NCI-H2081 (cell line): ENCODE measurements around the gene PSME4.

Source experiments
- DNase-seq, 2 experiments: peaks; one replicate each; lab custom pipeline; 2025; lab: John Stamatoyannopoulos, UW

Gene PSME4, protein sequence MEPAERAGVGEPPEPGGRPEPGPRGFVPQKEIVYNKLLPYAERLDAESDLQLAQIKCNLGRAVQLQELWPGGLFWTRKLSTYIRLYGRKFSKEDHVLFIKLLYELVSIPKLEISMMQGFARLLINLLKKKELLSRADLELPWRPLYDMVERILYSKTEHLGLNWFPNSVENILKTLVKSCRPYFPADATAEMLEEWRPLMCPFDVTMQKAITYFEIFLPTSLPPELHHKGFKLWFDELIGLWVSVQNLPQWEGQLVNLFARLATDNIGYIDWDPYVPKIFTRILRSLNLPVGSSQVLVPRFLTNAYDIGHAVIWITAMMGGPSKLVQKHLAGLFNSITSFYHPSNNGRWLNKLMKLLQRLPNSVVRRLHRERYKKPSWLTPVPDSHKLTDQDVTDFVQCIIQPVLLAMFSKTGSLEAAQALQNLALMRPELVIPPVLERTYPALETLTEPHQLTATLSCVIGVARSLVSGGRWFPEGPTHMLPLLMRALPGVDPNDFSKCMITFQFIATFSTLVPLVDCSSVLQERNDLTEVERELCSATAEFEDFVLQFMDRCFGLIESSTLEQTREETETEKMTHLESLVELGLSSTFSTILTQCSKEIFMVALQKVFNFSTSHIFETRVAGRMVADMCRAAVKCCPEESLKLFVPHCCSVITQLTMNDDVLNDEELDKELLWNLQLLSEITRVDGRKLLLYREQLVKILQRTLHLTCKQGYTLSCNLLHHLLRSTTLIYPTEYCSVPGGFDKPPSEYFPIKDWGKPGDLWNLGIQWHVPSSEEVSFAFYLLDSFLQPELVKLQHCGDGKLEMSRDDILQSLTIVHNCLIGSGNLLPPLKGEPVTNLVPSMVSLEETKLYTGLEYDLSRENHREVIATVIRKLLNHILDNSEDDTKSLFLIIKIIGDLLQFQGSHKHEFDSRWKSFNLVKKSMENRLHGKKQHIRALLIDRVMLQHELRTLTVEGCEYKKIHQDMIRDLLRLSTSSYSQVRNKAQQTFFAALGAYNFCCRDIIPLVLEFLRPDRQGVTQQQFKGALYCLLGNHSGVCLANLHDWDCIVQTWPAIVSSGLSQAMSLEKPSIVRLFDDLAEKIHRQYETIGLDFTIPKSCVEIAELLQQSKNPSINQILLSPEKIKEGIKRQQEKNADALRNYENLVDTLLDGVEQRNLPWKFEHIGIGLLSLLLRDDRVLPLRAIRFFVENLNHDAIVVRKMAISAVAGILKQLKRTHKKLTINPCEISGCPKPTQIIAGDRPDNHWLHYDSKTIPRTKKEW (N-terminal part only)

DNA sequence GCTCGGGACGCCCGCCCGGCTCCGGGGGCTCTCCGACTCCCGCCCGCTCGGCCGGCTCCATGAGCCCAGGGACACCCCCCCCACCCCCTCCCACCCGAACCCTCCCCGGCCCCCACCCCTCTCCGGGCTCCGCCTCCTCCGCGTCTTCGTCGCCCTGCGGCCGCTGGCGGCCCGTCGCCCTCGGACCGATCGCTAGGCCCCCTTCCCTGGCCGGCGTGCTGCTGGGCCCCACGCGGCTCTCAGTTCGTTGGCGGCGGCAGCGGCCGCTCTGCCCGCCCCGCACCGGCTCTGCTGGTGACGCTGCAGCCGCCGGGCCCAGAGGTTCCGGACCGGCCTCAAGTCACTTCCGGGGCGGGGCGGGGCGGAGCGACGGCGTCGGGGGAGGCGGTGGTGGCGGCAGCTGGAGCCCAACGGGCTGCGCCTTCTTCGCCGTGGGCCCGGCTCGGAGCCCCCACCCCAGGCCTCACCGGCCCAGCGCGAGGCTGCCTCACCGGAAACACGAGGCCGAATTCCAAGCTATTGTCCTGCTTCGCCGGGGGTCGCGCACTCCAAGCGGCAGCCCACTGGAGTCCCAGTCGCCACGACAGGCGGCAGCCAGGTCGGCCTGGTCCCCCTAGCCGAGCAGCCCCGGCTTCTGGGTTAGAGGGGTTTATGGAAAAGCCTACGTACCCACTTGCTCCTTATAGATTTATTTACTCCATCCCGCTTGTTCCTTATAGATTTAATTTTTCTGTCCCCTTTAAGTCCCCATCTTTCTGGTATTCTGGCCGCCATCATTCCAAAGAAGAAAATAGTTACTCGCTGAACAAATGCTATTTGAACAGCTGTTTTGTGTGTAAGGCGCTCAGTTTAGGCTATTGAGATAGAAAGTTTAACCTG lies at the start of gene PSME4:
Gene PSME4, minus strand, starts transcription at position 270 of the 879 bp plus-strand sequence. Its CDS starts 209 bp downstream, at position 61.
- DNase-seq: peak; percentile 92 to 93

DNA sequence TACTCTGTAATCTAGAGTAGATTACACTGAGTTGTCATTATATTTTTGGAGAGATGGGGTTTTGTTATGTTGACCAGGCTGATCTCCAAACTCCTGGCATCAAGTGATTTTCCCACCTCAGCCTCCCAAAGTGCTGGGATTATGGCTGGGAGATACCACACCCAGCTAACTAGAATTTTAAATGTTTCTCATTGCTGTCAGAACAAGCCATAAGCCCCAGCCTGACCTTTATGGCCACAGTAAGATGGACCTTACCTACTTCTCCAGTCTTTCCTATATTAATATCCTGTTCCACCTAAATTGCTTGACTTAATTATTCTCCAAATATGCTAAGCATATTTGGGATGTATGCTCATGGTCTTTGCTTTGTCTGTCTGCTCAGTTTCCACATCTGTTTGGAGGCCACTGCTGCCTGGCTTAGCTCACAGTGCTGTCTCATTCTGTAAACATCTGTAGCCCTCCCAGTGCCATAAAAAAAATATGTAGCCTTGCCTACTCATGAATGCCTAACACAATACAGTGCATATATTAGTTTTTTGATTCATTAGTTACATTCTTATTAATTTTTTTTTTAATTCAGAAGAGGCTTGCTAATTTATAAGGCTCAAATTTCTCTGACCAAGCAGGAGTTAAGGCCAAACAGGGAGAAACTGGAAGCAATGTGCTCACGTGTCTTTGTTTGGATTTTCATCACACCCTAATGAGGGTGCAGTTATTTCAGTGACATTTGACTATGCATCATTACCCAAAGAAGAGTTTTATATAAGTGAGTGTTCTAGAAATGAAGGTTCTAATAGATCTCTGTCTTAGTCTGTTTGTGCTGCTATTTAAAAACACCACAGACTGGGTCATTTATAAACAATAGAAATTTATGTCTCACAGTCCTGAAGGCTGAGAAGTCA lies 45.3 kb upstream of the PSME4 start:
- no peak for DNase-seq

DNA sequence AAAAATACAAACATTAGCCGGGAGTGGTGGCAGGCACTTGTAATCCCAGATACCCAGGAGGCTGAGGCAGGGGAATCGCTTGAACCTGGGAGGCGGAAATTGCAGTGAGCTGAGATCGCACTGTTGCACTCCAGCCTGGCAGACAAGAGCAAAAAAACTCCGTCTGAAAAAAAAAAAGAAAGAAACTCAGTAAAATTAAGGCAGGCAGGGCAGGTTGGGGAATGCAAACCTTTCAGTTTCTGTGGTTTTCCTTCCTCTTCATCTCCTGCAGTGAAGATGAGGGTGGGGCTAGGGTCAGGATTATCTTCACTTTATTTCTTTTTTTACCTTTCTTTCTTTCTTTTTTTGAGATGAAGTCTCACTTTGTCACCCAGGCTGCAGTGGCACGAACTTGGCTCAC lies 43.2 kb upstream of the PSME4 start:
- no peak for DNase-seq

DNA sequence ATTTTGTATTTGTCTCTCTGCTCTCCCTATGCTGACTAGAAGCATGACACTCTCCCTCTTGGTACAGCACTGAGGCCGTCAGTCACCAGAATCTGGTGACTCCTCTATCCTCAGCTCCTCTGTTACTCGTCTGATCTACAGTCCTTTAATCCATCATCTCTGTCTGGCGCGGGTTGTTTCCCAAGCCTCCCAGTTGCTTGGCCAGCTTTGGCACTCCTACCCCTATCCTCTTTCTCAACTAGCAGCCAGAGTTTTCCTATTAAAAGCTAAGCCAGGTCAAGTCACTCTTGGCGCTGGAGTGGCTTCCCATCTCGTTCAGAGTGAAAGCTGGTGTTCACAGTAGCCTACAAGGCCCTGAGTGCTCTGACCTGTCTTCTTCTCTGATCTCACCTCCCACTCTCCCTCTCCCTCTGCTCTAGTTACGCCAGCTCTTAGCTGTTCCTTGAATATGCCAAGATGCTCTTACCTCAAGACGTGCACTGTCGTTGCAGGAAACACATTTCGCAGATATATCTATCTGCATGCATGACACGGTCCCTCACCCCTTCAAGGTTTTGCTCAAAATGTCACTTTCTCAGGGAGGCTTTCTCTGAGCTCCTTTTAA lies 41.8 kb upstream of the PSME4 start:
- no peak for DNase-seq

DNA sequence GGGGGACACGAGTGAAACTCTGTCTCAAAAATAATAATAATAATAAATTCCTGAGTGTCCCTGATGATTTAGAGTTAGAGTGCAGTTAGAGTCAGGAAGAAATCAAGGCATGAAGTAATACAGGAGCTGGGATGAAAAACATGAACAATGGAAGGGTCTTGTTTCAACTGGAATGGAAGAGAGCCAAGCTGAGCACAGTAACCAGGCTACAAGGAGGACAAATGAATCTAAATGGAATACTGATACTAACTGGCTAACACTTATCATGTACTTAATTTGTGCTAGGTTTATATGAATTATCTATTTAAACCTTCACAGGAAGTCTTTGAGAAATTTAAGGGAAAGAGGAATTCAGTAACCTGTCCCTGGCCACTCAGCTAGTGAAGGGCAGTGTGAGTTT lies 38.8 kb upstream of the PSME4 start:
- no peak for DNase-seq

DNA sequence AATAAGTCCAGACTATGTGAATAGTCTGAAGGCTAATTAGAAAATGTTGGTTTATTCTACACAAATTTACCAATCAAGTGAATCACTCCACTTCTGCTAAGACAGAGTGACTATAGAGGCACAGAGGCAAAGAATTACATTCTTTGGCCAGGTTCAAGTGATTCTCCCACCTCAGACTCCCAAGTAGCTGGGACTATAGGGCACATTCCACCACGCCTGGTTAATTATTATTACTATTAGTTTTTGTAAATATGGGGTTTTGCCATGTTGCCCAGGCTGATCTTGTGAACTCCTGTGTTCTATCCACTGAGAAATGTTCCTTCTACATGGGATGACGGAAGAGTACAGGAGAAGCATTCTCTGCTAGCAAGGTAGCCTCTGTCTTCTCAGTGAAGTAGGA lies 37.6 kb upstream of the PSME4 start:
- no peak for DNase-seq

DNA sequence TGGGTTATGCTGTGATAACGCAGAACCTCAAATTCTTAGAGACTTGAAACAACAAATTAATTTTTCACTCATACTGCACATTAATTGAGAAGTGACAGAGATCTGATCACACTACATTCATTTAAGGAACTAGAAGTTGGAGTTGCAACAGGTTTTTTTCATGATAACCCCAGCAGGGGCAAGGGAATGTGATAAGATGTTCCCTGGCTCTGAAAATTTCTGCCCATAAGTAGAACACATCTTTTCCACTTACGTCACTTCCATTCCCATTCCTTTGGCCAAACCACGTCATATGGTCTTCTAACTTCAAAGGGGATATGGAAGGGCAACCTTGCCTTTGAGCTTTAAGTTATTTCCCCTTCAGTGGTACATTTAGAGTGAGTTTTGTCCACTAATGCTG lies 29.7 kb upstream of the PSME4 start:
- DNase-seq: no peak

DNA sequence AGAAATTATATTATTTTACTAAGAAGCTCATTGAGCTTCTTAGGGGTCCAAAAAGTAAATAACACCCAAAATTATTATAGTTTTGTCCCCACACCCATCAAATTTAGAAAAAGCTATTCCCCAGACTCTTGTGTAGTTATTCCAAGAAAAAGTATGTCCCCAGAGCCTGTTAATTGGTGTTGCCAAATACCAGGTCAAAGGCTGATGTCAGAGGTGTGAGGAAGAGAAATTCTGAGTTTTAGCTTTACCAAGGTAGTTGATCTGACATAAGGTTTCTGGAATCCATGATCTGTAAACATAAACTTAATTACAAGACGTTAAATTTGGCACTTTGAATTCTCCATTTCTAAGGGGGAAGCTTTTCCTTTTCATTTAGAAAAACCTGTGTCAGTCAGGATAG lies 29.3 kb upstream of the PSME4 start:
- DNase-seq: no peak

DNA sequence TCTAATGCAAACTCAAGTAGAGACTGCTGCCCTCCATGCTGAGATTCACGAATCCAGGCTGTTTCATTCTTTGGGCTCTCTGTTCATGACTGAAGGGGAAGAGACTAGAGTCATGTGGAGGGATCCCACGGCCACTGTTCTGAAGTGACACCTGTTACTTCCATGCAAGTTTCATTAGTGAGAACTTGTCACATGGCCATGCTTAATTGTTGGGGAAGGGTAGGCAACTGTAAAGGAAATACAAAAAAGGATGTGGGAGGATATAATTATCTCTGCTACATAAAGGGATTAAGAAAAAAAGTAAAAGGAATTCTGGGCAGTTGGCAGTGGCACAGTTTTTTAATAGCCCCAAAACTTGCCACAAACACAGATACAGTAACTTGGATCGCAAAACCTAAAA lies 28.0 kb upstream of the PSME4 start:
- no peak for DNase-seq

DNA sequence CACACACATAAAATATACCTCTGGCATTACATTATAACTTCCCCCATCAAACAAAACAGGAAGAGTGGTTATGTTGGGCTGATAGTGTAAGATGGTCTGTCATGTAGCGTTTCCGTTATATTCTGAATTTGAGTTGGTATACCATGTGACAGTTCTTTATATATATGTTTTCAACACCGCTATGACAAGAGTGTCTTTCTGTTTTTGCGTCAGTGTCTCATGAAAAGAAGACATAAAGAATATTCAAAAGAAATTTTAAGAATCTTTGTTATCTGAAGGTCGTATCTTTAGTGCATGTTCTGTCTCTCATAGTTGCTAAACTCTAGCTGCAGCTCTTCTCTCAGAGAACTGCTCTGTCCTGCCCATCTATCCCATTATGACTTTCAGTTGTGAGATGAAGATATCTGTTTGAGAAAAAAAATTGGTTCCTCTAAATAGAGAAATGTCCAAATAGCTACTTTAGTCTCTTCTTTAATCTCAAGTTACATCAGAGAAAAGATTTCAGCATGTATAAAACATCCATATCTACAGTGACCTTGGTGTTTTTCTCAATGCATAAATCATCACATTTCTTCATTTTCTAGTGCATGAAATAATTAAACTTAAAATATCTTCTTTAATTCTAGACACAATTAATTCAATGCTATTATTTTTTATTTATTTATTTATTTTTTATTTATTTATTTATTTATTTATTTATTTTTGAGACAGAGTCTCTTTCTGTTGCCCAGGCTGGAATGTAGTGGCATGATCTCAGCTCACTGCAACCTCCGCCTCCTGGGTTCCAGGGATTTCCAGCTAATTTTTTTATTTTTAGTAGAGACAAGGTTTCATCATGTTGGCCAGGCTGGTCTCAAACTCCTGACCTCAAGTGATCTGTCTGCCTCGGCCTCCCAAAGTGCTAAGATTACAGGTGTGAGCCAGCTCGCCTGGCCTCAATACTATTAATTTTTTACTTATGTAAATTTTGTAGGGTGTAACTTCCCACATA lies 24.3 kb upstream of the PSME4 start:
- DNase-seq: no peak

DNA sequence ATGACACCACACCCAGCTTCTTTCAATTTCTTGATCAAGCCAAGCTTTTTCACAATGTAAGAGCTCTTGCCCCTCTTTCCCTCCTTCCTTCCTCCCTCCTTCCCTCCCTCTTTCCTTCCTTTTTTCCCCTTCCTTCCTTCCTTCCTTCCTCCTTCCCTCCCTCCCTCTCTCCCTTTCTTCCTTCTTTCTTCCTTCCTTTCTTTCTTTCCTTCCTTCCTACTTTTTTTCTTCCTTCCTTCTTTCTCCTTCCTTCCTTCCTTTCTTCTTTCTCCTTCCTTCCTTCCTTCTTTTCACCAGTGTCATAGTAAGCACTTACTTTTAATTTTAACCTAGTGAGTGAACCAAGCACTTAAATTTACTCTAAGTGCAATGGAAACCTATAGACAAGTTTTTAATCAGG lies 21.2 kb upstream of the PSME4 start:
- DNase-seq: no peak

DNA sequence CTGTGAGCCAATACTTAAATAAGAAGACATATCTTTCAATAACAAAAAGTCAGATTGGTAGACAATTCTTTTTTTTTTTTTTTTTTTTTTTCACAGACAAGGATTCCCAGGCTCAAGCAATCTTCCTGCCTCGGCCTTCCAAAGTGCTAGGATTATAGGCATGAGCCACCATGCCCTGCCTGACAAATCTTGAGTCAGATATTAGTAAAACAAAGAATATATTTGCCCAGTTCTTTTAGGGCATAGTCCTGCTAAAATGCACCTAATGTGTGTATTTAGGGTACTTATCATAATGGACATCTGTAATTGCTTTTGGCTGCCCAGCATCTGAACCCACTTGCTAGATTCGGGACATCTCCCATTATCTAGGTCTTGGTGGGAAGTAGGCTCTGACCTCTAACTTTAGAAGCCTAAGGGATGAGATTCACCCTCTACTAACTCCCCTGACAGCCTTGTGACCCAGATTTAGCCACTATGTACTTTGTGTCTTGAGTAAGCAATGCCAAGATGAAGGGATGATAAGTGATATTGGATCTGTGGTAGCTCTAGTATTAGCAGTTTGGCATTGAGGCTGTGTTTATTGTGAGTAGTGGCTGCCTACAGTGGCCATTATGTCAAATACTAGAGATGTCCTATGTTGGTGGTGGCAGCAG lies 18.5 kb upstream of the PSME4 start:
- no peak for DNase-seq

DNA sequence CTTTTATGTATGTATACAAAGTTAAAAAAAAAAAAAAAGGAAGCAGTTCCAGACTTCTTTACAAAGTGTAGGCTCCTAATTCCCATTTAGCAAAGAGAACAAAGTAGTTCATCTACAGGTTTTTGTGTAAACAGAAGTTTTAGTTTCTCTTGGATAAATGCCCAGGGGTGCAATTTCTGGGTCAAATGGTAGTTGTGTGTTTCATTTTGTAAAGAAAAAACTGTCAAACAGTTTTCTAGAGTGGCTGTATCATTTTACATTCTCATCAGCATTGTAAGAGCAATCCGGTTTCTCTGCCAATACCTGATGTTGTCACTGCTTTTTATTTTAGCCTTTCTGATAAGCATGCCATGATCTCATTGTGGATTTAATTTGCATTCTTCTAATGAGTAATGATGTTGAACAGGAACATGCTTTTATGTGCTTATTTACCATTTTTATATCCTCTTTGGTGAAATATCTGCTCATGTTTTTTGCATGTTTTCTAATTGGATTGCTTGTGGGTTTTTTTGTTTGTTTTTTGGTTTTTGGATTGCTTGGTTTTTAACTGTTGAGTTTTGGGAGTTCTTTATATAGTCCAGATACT lies 16.6 kb upstream of the PSME4 start:
- peak; percentile 85 to 96 for DNase-seq

DNA sequence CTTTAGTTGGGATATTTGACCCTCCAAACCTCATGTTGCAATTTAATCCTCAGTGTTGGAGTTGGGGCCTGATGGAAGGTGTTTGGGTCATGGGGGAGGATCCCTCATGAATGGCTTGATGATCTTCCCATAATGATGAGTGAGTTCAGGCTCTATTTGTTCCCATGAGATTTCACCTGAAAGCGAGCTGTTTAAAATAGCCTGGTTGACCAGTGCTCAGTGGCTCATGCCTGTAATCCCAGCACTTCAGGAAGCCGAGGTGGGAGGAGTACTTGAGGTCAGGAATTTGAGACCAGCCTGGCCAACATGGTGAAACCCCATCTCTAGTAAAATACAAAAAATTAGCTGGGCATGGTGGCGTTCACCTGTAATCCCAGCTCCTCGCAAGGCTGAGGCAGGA lies 14.9 kb upstream of the PSME4 start:
- DNase-seq: no peak

DNA sequence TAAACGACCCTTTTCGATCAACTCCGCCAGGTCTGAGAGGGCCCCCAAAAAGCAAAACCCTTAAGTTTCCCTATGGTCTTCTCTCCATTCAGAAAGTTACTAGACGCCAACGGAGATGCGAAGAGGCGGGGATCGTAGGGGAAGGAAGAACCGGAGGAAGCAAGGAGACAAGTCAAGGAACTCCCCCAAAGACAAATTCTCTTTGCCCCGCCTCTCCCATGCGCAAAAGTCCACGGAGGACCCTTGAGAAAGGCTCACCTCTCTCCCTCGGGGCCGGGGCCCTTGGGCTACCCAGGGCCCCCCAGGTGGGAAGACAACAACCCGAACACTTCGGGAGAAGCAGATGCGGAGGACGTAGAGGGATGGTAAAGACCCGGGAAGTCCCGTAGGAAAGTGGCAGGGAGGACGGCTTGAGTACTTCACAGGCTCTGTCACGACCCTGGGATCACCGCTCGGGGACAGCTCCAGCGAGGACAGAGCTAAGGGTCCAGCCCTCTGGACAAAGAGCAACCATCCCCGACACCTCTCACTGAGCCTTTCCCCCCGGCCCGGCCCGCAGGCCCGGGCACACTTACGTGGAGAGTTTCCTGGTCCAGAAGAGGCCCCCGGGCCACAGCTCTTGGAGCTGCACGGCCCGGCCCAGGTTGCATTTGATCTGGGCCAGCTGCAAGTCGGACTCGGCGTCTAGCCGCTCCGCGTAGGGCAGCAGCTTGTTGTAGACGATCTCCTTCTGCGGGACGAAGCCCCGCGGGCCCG lies 647 bp downstream of the PSME4 start:
- peak in 1 of 2 experiments; percentile 67 for DNase-seq

DNA sequence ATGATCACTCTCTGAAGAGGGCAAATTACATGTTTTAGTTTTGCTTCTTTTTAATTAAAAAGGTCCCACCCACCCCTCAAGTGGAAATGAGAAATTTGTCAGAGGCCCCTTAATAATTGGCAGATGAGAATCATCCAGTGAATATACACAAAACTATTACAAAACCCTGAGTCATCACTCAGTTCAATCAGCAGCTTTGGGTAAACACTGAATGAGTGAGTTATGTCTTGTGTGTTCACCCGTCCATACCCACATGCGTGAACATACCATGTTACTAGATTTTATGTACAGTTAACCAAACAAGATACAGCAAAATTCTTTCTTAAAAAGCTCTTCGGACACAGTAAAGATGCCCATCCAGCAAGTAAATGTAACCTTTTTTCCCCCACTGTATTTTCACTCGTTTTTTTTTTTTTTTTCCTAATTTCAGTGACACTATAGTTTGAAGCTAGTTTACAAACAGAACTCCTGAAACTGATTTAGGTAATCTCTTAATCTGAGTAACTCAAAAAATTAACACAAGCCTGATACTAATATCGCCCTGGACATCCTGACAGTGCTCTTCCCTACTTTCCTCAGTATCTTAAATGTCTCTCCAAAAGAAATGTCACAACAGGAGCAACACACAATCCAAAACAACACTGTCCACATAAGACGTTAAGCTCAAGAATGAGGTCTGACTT lies 1.4 kb downstream of the PSME4 start:
- DNase-seq: peak; percentile 5 to 44
